Epithelial cell of proximal tubule (primary cell): ENCODE measurements around the gene SUDS3. TPM values are rescaled to one million over a fixed set of nuclear protein-coding genes. Genes with fewer than 3 reads are reported as not detected.

Source experiments
- DNase-seq: peaks from one replicate; pipeline ENCODE4 v3.0.0-alpha.2; 2011; ENCODE audit warnings: low read depth
- H3K4me3 ChIP-seq: 2 replicates; pipeline ENCODE4 v1.5.1; 2011; ENCODE audit warnings: low read depth, mild to moderate bottlenecking, low read length
- total RNA-seq: library from RNA; depleted of rRNA; stranded (reverse); fragments of >200 nt; gene quantifications from 2 replicates; pipeline ENCODE4 v1.2.3, GENCODE V29; 2015
- TF ChIP-seq, protein P1 (sequence below): conservative IDR thresholded peaks from 2 replicates; pipeline ENCODE4 v1.5.1; 2012; ENCODE audit warnings: low read depth, mild to moderate bottlenecking, low read length

The SUDS3 gene
- total RNA-seq, 1 donor from 2014 or later: 25.9 TPM

DNA sequence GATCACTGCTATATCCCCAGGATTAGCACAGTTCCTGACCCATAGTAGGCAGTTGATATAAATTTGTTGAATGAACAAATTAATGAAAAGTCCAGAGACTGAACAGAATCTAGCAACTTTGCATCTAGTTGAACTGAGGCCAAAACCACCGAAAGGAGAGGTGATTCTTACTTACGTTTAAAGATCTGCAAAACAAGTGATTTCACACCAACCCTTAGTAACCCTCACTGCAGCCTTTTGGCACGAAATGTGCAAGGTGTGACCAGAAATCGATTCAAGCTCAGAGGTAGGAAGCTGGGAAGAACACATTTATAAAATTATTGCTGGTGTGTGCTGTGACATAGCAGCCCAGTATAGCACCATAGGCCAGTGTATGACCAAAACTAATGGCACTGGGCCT lies 70.8 kb downstream of the SUDS3 start:
- H3K4me3 ChIP-seq: no peak overlapping the region
- TF ChIP-seq, protein P1, sequence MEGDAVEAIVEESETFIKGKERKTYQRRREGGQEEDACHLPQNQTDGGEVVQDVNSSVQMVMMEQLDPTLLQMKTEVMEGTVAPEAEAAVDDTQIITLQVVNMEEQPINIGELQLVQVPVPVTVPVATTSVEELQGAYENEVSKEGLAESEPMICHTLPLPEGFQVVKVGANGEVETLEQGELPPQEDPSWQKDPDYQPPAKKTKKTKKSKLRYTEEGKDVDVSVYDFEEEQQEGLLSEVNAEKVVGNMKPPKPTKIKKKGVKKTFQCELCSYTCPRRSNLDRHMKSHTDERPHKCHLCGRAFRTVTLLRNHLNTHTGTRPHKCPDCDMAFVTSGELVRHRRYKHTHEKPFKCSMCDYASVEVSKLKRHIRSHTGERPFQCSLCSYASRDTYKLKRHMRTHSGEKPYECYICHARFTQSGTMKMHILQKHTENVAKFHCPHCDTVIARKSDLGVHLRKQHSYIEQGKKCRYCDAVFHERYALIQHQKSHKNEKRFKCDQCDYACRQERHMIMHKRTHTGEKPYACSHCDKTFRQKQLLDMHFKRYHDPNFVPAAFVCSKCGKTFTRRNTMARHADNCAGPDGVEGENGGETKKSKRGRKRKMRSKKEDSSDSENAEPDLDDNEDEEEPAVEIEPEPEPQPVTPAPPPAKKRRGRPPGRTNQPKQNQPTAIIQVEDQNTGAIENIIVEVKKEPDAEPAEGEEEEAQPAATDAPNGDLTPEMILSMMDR: no peak
- no peak for DNase-seq

GRCh38 chr12:118448341-118448740 lies 72.0 kb downstream of the SUDS3 start:
- TF ChIP-seq, protein P1: no peak
- DNase-seq: no peak
- no peak overlapping the region for H3K4me3 ChIP-seq

GRCh38 chr12:118455327-118455726 lies 79.0 kb downstream of the SUDS3 start:
- TF ChIP-seq, protein P1: no peak
- no peak overlapping the region for H3K4me3 ChIP-seq
- no peak for DNase-seq

DNA sequence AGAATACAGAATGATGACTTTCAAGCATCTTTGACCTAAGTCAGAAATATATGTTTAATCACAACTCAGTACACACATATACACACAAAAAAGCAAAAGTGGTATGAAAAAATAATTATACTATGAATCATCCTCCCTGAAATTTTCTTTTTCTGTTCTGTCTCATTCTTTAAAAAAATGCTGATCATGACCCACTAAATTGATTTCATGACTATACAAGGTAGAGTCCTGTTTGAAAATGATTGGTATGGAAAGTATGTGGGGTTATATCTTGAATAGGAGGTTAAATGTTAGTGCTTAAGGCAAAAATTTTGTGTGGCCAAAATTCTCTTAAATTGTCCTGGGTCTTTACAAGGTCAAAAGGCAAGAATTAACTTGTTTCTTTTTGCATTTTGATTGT lies 80.4 kb downstream of the SUDS3 start:
- TF ChIP-seq, protein P1: no peak
- H3K4me3 ChIP-seq: no peak overlapping the region
- DNase-seq: no peak

DNA sequence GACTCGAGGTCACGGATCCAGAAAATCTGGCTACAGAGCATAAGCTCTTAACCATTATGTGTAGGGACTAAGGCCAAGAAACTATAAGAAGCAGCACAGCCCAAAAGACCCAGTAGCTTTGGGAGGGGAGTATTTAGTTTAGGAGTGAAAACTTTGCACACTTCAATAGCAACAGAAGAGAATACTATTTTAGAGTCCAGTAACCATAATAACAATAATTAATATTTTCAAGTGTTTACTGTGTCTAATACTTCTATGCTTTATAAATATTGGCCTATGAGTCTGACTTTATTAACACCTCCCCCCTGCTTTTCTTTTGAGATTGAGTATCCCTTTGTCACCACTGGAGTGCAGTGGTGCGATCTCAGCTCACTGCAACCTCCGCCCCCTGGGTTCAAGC lies 82.8 kb downstream of the SUDS3 start:
- TF ChIP-seq, protein P1: no peak
- DNase-seq: no peak
- no peak overlapping the region for H3K4me3 ChIP-seq

DNA sequence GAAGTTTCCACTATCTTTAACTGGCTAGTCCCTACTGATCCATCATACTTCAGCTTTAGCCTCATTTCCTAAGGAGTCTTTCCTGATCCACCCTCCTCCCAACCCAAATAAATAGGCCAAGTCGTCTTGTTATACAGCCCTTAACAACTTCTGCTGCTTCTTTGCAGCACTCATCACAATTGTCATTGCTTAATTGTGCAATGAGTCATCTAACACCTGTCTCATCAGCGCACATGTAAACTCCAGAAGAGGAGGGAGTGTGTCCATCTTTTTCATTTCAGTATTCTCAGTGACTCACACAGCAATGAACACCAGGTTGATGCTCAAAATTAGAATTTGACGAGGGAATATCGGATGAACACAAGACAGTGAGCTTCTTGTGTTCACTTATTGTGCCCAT lies 87.3 kb downstream of the SUDS3 start:
- no peak for DNase-seq
- H3K4me3 ChIP-seq: no peak overlapping the region
- TF ChIP-seq, protein P1: no peak

DNA sequence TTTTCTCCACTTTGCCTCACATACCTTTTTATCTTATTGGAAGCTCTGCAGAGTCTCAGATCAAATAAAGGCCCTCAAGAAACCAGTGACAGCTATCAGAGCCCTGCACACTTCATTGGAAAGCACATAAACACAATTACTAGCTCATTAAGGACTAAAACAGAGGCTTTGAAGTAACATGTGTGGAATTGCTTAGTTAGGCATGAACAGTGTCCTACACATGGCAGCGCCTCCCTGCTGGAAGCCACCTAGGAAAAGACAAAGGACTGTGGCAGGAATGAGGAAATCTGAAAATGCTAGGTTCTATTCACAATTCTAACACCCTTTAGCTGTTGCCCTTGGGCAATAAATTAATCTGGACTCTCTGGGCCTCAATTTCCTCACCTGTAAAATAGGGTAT lies 89.4 kb downstream of the SUDS3 start:
- no peak overlapping the region for H3K4me3 ChIP-seq
- no peak for DNase-seq
- TF ChIP-seq, protein P1: no peak
